Kidney (tissue), 14 donors: ENCODE data around the gene ENTPD2. TPM values are rescaled to one million over a fixed set of nuclear protein-coding genes. Genes with fewer than 3 reads are reported as not detected.

ENCODE experiments used
- DNase-seq, 5 donors: peaks; one replicate each; pipeline ENCODE4 v3.0.0-alpha.2; 2013 to 2020
- FAIRE-seq: peaks from 2 replicates; lab custom pipeline; 2012; peaks lifted over from hg19 to GRCh38; lab: Jason Lieb, UNC
- H3K27ac ChIP-seq, 2 donors: one replicate each; pipeline ENCODE4 v1.7.0; 2013; ENCODE audit warnings: low read depth in 2 of 2, low read length in 2 of 2, inconsistent platforms in 1 of 2
- H3K27me3 ChIP-seq: one replicate; pipeline ENCODE4 v1.7.1; 2013; ENCODE audit warnings: low read length, inconsistent platforms; ENCODE audit not compliant: control insufficient read depth, insufficient read depth
- H3K36me3 ChIP-seq, 3 donors: one replicate each; pipeline versions ENCODE4 v1.7.0 to v1.7.1; 2013; ENCODE audit warnings: low read length in 3 of 3, control low read depth in 1 of 3, inconsistent platforms in 1 of 3; ENCODE audit not compliant: insufficient read depth in 3 of 3, control insufficient read depth in 2 of 3
- H3K4me1 ChIP-seq, 3 donors: one replicate each; pipeline versions ENCODE4 v1.7.0 to v1.7.1; 2013; ENCODE audit warnings: low read length in 3 of 3, inconsistent platforms in 1 of 3, low read depth in 1 of 3; ENCODE audit not compliant: control insufficient read depth in 2 of 3, insufficient read depth in 2 of 3
- H3K4me3 ChIP-seq, 3 donors: one replicate each; pipeline versions ENCODE4 v1.7.0 to v1.8.1; 2013; ENCODE audit warnings: low read length in 3 of 3, control low read depth in 1 of 3, inconsistent platforms in 1 of 3
- H3K9ac ChIP-seq, 3 donors: one replicate each; pipeline versions ENCODE4 v1.7.0 to v1.7.1; 2013; ENCODE audit warnings: low read length in 3 of 3, control low read depth in 1 of 3, inconsistent platforms in 1 of 3
- H3K9me3 ChIP-seq, 3 donors: one replicate each; pipeline versions ENCODE4 v1.7.0 to v1.7.1; 2013; ENCODE audit warnings: low read length in 3 of 3, control low read depth in 1 of 3, inconsistent platforms in 1 of 3; ENCODE audit not compliant: control insufficient read depth in 2 of 3, insufficient read depth in 1 of 3
- intact Hi-C: fragments of 100-400 bp; cut with DNase I; formaldehyde crosslinking; loops from one replicate; pipeline ENCODE4 v1.11.1; 2022
- polyA plus RNA-seq: library from polyadenylated mRNA; stranded (reverse); fragments of 350-450 nt; fragmentation: Illumina TruSeq; extraction: RNeasy Lipid Tissue Mini Kit (QIAGEN cat#74804); gene quantifications from one replicate; pipeline ENCODE4 v1.2.3, GENCODE V29; 2014; ENCODE audit warnings: low read depth, low replicate concordance; ENCODE audit not compliant: insufficient read depth
- total RNA-seq: library from RNA; stranded (reverse); fragmentation: NEBNext Ultra II Directional; extraction: Animal tissue kit (Norgen Biotek cat#: 25700); gene quantifications from one replicate; pipeline ENCODE4 v1.2.1, GENCODE V29; 2021
- TF ChIP-seq, protein P1 (sequence below): IDR thresholded peaks from 3 replicates; pipeline ENCODE4 v1.5.1; 2012; ENCODE audit warnings: mild to moderate bottlenecking, moderate library complexity, borderline replicate concordance; ENCODE audit not compliant: insufficient read depth; ENCODE audit errors: extremely low read depth
- donor health status: control.
- donor health status: control.
- donor health status: control.
- donor health status: control.
- donor health status: control.
- donor health status: DM: yes; HTN: yes; CAD: no.
- donor health status: Normal renal cell carcinoma (clear cell type).

ENTPD2 gene
- total and polyA plus RNA-seq, 2 donors from 2014 or later = 5.5 to 9.3 TPM

DNA sequence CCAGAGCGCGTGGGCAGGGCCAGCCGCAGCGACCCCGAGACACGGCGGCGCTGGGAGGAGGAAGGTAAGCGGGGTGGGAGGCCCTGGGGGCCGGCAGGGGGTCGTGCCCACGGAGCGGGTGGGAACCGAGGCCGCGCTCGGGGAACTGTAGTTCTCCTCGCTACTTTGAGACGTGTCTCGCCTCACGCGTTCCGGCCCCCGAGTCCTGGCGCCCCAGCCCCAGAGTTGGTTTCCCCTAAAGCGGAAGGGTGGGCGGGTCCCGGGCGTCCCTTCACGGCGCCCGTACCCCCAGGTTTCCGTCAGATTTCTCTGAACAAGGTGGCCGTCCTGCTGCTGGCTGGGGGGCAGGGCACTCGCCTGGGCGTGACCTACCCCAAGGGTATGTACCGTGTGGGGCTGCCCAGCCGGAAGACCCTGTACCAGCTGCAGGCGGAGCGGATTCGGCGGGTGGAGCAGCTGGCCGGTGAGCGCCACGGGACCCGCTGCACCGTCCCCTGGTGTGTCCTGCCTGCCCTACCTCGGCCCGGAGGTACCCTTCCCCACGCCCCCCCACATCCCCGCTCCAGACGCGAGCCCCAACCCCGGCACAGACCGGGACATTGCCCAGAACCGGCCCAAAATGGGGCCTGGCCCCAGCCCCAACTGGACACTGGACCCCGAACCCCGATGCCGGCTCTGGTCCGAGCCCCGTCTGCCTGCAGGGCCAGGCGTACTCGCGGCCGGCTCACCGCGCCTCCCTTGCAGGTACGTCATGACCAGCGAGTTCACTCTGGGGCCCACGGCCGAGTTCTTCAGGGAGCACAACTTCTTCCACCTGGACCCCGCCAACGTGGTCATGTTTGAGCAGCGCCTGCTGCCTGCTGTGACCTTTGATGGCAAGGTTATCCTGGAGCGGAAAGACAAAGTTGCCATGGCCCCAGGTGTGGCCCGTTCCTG lies 24.2 kb upstream of the ENTPD2 start:
- H3K9me3 ChIP-seq = no peaks in the 10 kb centered on the region
- H3K4me3 ChIP-seq = peak overlapping the region in 2 of 3 donors; percentile 44 to 61
- intact Hi-C loops = no loop called here
- peaks cover 0 to 9% (median 0%) of the 10 kb centered on the region in 3 donors for H3K4me1 ChIP-seq
- peak overlapping the region in 2 of 3 donors; percentile 4 to 31 for H3K9ac ChIP-seq
- DNase-seq = peak in 4 of 5 donors; percentile 16 to 86 (median 49)
- no peak for FAIRE-seq
- peaks cover 0 to 14% (median 3%) of the 10 kb centered on the region in 3 donors for H3K36me3 ChIP-seq
- H3K27ac ChIP-seq = no peak overlapping the region
- peaks cover 11% of the 10 kb centered on the region for H3K27me3 ChIP-seq
- TF ChIP-seq, protein P1, sequence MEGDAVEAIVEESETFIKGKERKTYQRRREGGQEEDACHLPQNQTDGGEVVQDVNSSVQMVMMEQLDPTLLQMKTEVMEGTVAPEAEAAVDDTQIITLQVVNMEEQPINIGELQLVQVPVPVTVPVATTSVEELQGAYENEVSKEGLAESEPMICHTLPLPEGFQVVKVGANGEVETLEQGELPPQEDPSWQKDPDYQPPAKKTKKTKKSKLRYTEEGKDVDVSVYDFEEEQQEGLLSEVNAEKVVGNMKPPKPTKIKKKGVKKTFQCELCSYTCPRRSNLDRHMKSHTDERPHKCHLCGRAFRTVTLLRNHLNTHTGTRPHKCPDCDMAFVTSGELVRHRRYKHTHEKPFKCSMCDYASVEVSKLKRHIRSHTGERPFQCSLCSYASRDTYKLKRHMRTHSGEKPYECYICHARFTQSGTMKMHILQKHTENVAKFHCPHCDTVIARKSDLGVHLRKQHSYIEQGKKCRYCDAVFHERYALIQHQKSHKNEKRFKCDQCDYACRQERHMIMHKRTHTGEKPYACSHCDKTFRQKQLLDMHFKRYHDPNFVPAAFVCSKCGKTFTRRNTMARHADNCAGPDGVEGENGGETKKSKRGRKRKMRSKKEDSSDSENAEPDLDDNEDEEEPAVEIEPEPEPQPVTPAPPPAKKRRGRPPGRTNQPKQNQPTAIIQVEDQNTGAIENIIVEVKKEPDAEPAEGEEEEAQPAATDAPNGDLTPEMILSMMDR = no peak

DNA sequence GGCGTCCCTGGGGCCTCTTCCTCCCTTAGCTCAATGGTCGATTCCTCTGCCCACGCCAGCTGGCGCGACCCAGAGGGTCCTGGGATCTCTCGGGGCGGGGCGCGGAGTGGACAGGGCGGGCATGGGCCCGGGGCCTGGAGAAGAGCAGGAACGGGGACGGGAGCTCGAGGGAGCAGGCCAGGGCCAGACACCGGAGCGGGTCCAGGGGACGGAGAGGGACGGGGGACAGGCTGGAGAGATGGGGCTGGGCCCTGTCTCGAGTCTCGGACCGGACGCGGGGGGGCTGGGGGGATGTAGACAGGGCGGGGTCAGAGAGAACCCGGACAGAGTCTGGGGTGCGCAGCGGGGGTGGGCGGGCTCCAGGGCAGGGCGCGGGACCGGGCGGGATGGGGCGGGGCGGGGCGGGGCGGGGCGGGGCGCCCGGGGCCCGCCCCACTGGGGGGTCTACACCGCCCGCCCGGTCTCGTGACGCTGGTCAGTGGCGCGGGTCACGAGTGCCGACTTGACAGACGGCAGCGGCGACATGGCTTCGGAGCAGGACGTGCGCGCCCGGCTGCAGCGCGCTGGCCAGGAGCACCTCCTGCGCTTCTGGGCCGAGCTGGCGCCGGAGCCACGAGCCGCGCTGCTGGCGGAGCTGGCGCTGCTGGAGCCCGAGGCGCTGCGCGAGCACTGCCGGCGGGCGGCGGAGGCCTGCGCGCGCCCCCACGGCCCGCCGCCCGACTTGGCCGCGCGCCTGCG lies 23.3 kb upstream of the ENTPD2 start, which contains the start of gene UAP1L1:
Gene UAP1L1, plus strand, starts transcription at position 508 of the 738 bp plus-strand sequence. Its CDS starts 16 bp downstream, at position 524.
- peaks cover 11% of the 10 kb centered on the region for H3K27me3 ChIP-seq
- no peak for FAIRE-seq
- peak within 1 kb of the TSS in 2 of 3 donors; percentile 44 to 61 for H3K4me3 ChIP-seq
- DNase-seq = peak; percentile 26 to 95 (median 62)
- H3K27ac ChIP-seq = peak within 1 kb of the TSS in 1 of 2 donors; percentile 9
- H3K9ac ChIP-seq = peak within 1 kb of the TSS in 2 of 3 donors; percentile 4 to 31
- peaks cover 0 to 14% (median 0%) of the 10 kb centered on the region in 3 donors for H3K36me3 ChIP-seq
- H3K4me1 ChIP-seq = peaks cover 0 to 9% (median 0%) of the 10 kb centered on the region in 3 donors
- H3K9me3 ChIP-seq = no peaks in the 10 kb centered on the region
- intact Hi-C loops = no loop called here
- TF ChIP-seq, protein P1 = no peak

DNA sequence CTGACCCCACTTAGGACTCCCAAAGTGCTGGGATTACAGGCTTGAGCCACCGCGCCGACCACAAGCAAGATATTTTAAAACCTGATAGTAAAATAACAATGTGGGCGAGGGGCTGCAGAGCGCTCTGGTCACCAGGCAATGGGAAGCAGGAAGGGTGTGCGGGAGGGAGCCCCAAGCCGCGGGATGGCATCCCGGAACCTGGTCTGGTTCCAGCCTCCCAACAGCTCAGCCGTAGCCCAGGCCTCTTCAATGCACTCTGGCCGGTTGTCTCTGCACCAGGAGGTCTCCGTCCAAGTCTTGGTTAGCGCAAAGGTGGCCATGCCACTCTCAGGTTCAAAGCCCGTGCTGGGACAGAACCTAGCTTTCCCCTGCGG lies 22.8 kb upstream of the ENTPD2 start:
- Histone ChIP-seq H3K4me3 (no peak overlapping the region), H3K4me1 (peaks cover 0 to 9% (median 0%) of the 10 kb centered on the region in 3 donors), H3K36me3 (peaks cover 0 to 11% (median 0%) of the 10 kb centered on the region in 3 donors), H3K27ac (peak overlapping the region in 1 of 2 donors; percentile 9), H3K27me3 (peaks cover 11% of the 10 kb centered on the region), H3K9ac (no peak overlapping the region), H3K9me3 (no peaks in the 10 kb centered on the region)
- intact Hi-C loops = no loop called here
- FAIRE-seq (no peak), DNase-seq (peak in 1 of 5 donors; percentile 81)
- TF ChIP-seq, protein P1 = no peak
